MV-4-11 (cell line): ENCODE data around the gene GPX7.

Source experiments
- DNase-seq: peaks from one replicate; lab custom pipeline; 2025; lab: John Stamatoyannopoulos, UW

The GPX7 gene

GRCh38 chr1:52629325-52629643 is 27.1 kb downstream of the GPX7 start:
- no peak for DNase-seq

GRCh38 chr1:52629667-52630066 is 27.5 kb downstream of the GPX7 start:
- DNase-seq = no peak

- DNase-seq = peak; percentile 49
Observed at GRCh38 chr1:52631759-52632331, 29.7 kb downstream of the GPX7 start.

GRCh38 chr1:52632732-52633290 is 30.6 kb downstream of the GPX7 start, which contains the start of gene SHISAL2A:
SHISAL2A (plus strand) TSS chr1:52633168; CDS start chr1:52633494, 326 bp downstream.
- no peak for DNase-seq

- no peak for DNase-seq
Observed at GRCh38 chr1:52633291-52633754, 31.2 kb downstream of the GPX7 start.

- DNase-seq = no peak
Observed at GRCh38 chr1:52634111-52634510, 31.9 kb downstream of the GPX7 start.

GRCh38 chr1:52635321-52636089 is 33.3 kb downstream of the GPX7 start:
- DNase-seq = no peak

- peak; percentile 98 for DNase-seq
Observed at GRCh38 chr1:52636721-52637695, 34.8 kb downstream of the GPX7 start.

GRCh38 chr1:52637946-52638345 is 35.8 kb downstream of the GPX7 start:
- DNase-seq = no peak

GRCh38 chr1:52640697-52641096 is 38.5 kb downstream of the GPX7 start:
- no peak for DNase-seq

GRCh38 chr1:52641307-52641706 is 39.1 kb downstream of the GPX7 start:
- DNase-seq = peak; percentile 14

- no peak for DNase-seq
Observed at GRCh38 chr1:52645261-52645660, 43.1 kb downstream of the GPX7 start.

- DNase-seq = no peak
Observed at GRCh38 chr1:52651904-52652303, 49.7 kb downstream of the GPX7 start.

GRCh38 chr1:52653207-52653849 is 51.2 kb downstream of the GPX7 start:
- no peak for DNase-seq

GRCh38 chr1:52654063-52654462 is 51.9 kb downstream of the GPX7 start:
- no peak for DNase-seq

- no peak for DNase-seq
Observed at GRCh38 chr1:52657702-52658101, 55.5 kb downstream of the GPX7 start.
